Colon (tissue), 2 donors: ENCODE data around the gene SESN1.

Experiments used
- FAIRE-seq: peaks from 2 replicates; lab custom pipeline; 2012; peaks lifted over from hg19 to GRCh38; lab: Jason Lieb, UNC
- donor health status: control.
- donor health status: control.

SESN1 gene

GRCh38 chr6:108959972-108960582 is 134.6 kb downstream of the SESN1 start:
- no peak for FAIRE-seq

GRCh38 chr6:108958900-108959770 is 135.5 kb downstream of the SESN1 start:
- no peak for FAIRE-seq

GRCh38 chr6:108957221-108957620 is 137.4 kb downstream of the SESN1 start:
- FAIRE-seq = no peak

- FAIRE-seq = no peak
Measured at GRCh38 chr6:108955329-108955949, 139.2 kb downstream of the SESN1 start.

- no peak for FAIRE-seq
Measured at GRCh38 chr6:108953681-108954080, 141.0 kb downstream of the SESN1 start.

- FAIRE-seq = no peak
Measured at GRCh38 chr6:108952776-108953486, 141.7 kb downstream of the SESN1 start.

- no peak for FAIRE-seq
Measured at GRCh38 chr6:108951351-108951953, 143.2 kb downstream of the SESN1 start.

GRCh38 chr6:108948181-108948661 is 146.4 kb downstream of the SESN1 start:
- no peak for FAIRE-seq

GRCh38 chr6:108947114-108947854 is 147.4 kb downstream of the SESN1 start:
- no peak for FAIRE-seq

- no peak for FAIRE-seq
Measured at GRCh38 chr6:108946695-108947094, 148.0 kb downstream of the SESN1 start.

- FAIRE-seq = no peak
Measured at GRCh38 chr6:108945681-108946159, 148.9 kb downstream of the SESN1 start.

GRCh38 chr6:108944707-108945680 is 149.7 kb downstream of the SESN1 start:
- FAIRE-seq = no peak

GRCh38 chr6:108944071-108944470 is 150.6 kb downstream of the SESN1 start:
- no peak for FAIRE-seq

GRCh38 chr6:108942556-108943492 is 151.8 kb downstream of the SESN1 start:
- FAIRE-seq = no peak

GRCh38 chr6:108941859-108942258 is 152.8 kb downstream of the SESN1 start:
- FAIRE-seq = no peak

- no peak for FAIRE-seq
Measured at GRCh38 chr6:108941281-108941680, 153.4 kb downstream of the SESN1 start.

GRCh38 chr6:108940741-108941140 is 153.9 kb downstream of the SESN1 start:
- no peak for FAIRE-seq

GRCh38 chr6:108937170-108937569 is 157.5 kb downstream of the SESN1 start:
- FAIRE-seq = no peak
